ENCODE measurements around the gene NDUFAF8.

NDUFAF8 gene

GRCh38 chr17:81229666-81229920 is 9.5 kb upstream of the NDUFAF8 start:
- no peak overlapping the region for H3K4me3 Mint-ChIP-seq
- DNase-seq, result no peak
- peaks cover 6% of the 10 kb centered on the region for H3K27me3 Mint-ChIP-seq (ENCODE audit: low read depth, poor library complexity)
- H3K4me1 Mint-ChIP-seq, result peaks cover 11% of the 10 kb centered on the region
- TF ChIP-seq, protein P1, sequence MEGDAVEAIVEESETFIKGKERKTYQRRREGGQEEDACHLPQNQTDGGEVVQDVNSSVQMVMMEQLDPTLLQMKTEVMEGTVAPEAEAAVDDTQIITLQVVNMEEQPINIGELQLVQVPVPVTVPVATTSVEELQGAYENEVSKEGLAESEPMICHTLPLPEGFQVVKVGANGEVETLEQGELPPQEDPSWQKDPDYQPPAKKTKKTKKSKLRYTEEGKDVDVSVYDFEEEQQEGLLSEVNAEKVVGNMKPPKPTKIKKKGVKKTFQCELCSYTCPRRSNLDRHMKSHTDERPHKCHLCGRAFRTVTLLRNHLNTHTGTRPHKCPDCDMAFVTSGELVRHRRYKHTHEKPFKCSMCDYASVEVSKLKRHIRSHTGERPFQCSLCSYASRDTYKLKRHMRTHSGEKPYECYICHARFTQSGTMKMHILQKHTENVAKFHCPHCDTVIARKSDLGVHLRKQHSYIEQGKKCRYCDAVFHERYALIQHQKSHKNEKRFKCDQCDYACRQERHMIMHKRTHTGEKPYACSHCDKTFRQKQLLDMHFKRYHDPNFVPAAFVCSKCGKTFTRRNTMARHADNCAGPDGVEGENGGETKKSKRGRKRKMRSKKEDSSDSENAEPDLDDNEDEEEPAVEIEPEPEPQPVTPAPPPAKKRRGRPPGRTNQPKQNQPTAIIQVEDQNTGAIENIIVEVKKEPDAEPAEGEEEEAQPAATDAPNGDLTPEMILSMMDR (IDR thresholded peaks at IDR 0.05), result no peak
- H3K9me3 Mint-ChIP-seq, result peaks cover 25% of the 10 kb centered on the region
- peaks cover 32% of the 10 kb centered on the region for H3K36me3 Mint-ChIP-seq (ENCODE audit: low read depth)
- no peak overlapping the region for H3K27ac Mint-ChIP-seq

- Mint-ChIP-seq H3K27me3 (ENCODE audit: low read depth, poor library complexity) (peaks cover 6% of the 10 kb centered on the region), H3K4me3 (no peak overlapping the region), H3K27ac (no peak overlapping the region), H3K36me3 (ENCODE audit: low read depth) (peaks cover 32% of the 10 kb centered on the region), H3K4me1 (peaks cover 17% of the 10 kb centered on the region), H3K9me3 (peaks cover 23% of the 10 kb centered on the region)
- TF ChIP-seq, protein P1 (IDR thresholded peaks at IDR 0.05), result peak; percentile 29
- DNase-seq, result no peak
Measured at GRCh38 chr17:81230043-81230820, 8.9 kb upstream of the NDUFAF8 start.

DNA sequence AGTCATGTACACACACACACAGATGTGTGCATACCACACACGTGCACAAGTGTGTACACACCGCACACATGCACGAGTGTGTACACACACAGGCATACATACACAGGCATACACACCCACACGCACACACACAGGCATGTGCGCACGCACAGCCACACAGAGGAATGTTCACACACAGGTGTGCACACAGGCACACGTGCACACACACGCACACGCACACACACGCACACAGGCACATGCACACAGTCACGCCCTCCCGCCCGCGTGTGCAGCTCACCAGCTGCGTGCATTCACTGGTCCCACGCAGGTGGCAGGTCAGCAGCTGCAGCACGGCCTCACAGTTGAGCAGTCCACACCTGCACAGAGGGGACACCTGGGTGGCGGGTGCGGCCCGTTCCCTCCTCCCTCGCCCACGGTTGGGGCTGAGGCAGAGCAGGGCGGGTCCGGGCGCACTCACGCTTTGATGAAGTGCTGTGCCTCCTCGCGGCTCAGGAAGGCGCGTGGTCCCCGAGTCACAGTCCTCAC is 7.9 kb upstream of the NDUFAF8 start:
- Mint-ChIP-seq H3K4me3 (no peak overlapping the region), H3K9me3 (peaks cover 14% of the 10 kb centered on the region), H3K27ac (no peak overlapping the region), H3K27me3 (ENCODE audit: low read depth, poor library complexity) (peaks cover 6% of the 10 kb centered on the region), H3K4me1 (peaks cover 18% of the 10 kb centered on the region), H3K36me3 (ENCODE audit: low read depth) (peaks cover 26% of the 10 kb centered on the region)
- TF ChIP-seq, protein P1 (IDR thresholded peaks at IDR 0.05), result no peak
- DNase-seq, result no peak

DNA sequence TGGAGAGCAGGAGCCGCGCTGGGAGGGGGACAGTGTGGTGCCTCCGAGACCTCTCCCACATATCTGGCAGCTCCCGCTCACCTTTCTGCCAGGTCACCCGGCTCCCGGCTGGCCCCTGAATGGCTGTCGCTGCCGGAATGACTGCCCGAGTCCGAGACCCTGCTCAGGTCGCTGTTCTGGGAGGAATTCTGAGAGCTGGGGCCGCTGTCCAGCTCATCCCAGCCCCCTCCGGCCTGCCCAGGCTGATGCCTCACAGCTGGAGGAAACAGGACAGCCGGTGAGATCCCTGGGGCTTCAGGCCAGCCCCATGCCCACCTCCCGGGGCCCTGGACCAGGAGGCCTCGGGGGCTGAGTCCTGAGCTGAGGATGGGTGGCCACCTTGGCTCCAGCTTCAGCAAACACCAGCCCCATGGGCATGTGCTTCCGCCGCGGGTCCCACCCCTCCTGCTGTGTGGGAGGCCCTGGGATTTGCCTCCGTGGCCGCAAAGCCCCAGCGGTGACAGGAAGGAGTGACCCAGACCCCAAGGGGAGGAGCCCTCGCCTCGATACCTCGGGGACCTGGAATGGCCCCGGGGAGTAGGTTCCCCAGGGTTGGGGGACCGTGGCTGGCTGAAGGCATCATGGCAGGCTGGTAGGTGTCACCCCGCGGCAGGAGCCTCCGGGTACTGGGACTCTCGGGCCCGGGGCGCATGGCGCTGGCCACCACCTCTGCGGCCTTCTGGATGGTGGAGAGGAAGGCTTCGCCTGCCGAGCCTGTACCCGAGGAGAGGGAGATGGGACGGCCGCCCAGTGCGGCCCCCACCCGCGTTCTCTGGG is 7.1 kb upstream of the NDUFAF8 start:
- TF ChIP-seq, protein P1 (IDR thresholded peaks at IDR 0.05), result no peak
- H3K9me3 Mint-ChIP-seq, result peaks cover 8% of the 10 kb centered on the region
- peaks cover 18% of the 10 kb centered on the region for H3K4me1 Mint-ChIP-seq
- no peak overlapping the region for H3K4me3 Mint-ChIP-seq
- DNase-seq, result no peak
- peaks cover 6% of the 10 kb centered on the region for H3K27me3 Mint-ChIP-seq (ENCODE audit: low read depth, poor library complexity)
- peaks cover 22% of the 10 kb centered on the region for H3K36me3 Mint-ChIP-seq (ENCODE audit: low read depth)
- no peak overlapping the region for H3K27ac Mint-ChIP-seq

DNA sequence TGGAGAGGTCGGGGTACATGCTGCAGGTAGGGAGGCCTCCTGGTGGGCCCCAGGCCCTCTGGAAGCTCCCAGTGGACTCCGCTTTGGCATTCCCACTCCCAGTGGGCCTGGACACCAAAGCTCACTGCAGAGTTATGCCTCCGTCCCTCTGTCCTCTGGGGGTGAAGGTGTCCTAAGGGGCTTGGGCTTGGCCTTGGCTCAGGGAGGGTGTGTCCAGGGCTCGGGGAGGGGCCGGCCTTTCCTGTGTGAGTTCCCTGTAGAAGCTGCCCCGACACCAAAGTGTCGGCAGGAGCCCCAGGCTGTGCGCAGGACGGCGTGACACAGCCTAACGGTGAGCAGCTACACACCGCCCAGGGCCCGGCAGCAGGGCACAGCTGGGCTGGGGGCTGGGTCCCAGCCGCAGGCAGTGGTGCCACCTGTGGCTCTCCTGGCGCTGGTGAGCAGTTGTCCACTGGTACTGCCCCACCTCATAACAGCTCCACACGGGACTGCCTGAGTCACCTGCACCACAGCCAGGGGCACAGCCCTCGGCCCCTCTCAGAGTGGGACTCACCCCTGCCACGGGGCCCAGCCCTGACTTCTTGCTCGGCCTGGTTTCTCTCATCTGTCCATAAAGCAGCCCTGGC is 6.4 kb upstream of the NDUFAF8 start:
- H3K4me1 Mint-ChIP-seq, result peaks cover 22% of the 10 kb centered on the region
- TF ChIP-seq, protein P1 (IDR thresholded peaks at IDR 0.05), result no peak
- H3K27ac Mint-ChIP-seq, result no peak overlapping the region

More for the DNA sequence above, 6.4 kb upstream of the NDUFAF8 start:
- H3K27me3 Mint-ChIP-seq (ENCODE audit: low read depth, poor library complexity), result peaks cover 4% of the 10 kb centered on the region
- H3K36me3 Mint-ChIP-seq (ENCODE audit: low read depth), result peaks cover 19% of the 10 kb centered on the region
- H3K4me3 Mint-ChIP-seq, result no peak overlapping the region
- H3K9me3 Mint-ChIP-seq, result peaks cover 3% of the 10 kb centered on the region
- DNase-seq, result no peak

All from nephron progenitor cell (in vitro differentiated cells).